Upper lobe of left lung (tissue), 4 donors: Measurements from ENCODE around the gene CYP3A4.
A peak's percentile ranks its signal among the peaks of the same experiment; 100 is the strongest.

Experiments
- CTCF ChIP-seq, 6 experiments: fragments of 450-650 bp in 4 of 6; fragments of 200-600 bp in 2 of 6; sonication (generic) in 2 of 6; IDR thresholded peaks; one replicate each; pipeline ENCODE4 v1.5.1; 2016 to 2019; ENCODE audit warnings: antibody characterized with exemption in 6 of 6
- EP300 ChIP-seq, 4 donors: sonication (generic); formaldehyde crosslinking; IDR thresholded peaks; one replicate each; pipeline ENCODE4 v1.5.1; 2017; ENCODE audit warnings: antibody characterized with exemption in 4 of 4, control low read depth in 2 of 4
- POLR2A ChIP-seq, 4 donors: fragments of 450-650 bp; IDR thresholded peaks; one replicate each; pipeline ENCODE4 v1.5.1; 2016 to 2017; ENCODE audit warnings: antibody characterized with exemption in 4 of 4, mild to moderate bottlenecking in 2 of 4
- POLR2AphosphoS5 ChIP-seq, 2 donors: sonication (generic); formaldehyde crosslinking; IDR thresholded peaks; one replicate each; pipeline ENCODE4 v1.5.1; 2017; ENCODE audit warnings: antibody characterized with exemption in 2 of 2

GRCh38 chr7:99752356-99752755 lies 31.6 kb downstream of the CYP3A4 start:
- no peak for TF ChIP-seq CTCF (IDR thresholded peaks at IDR 0.05)
- TF ChIP-seq POLR2A (IDR thresholded peaks at IDR 0.05): no peak
- TF ChIP-seq POLR2AphosphoS5 (IDR thresholded peaks at IDR 0.05): peak in 1 of 2 donors; percentile 67
- TF ChIP-seq EP300 (IDR thresholded peaks at IDR 0.05): no peak
